ENCODE results near the gene STK24.

Gene STK24

DNA sequence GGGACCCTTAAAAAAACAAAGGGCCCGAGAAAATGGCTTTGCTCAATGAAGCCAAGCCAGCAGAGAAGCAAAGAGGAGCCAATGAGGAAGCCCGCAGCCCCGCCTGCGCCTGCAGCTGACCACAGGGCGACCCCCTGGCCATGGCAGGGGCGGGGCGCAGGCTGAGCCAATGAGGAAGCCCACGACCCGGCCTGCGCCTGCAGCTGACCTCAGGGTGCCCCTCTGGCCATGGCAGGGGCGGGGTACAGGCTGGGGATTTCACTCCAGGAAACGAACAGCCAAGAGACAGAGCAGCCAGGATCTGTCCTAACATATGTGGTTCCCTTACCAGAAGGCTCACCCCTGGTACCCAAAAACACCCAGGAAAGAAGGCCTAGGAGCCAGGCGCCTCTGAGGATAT lies 101.4 kb downstream of the STK24 start:
- DNase-seq: no peak
- no peaks in the 10 kb centered on the region for H3K9me3 ChIP-seq
- H3K4me1 ChIP-seq: peaks cover 25% of the 10 kb centered on the region
- no peak for TF ChIP-seq CTCF (IDR thresholded peaks at IDR 0.05; ENCODE audit: low read depth, low read length)
- H3K27me3 ChIP-seq: no peaks in the 10 kb centered on the region
- peaks cover 31% of the 10 kb centered on the region for H3K36me3 ChIP-seq
- H3K4me3 ChIP-seq (ENCODE audit: low read depth, low read length): no peak overlapping the region

GRCh38 chr13:98474761-98475160 lies 102.1 kb downstream of the STK24 start:
- peaks cover 31% of the 10 kb centered on the region for H3K36me3 ChIP-seq
- no peaks in the 10 kb centered on the region for H3K9me3 ChIP-seq
- no peak for DNase-seq
- H3K4me1 ChIP-seq: peaks cover 20% of the 10 kb centered on the region
- TF ChIP-seq CTCF (IDR thresholded peaks at IDR 0.05; ENCODE audit: low read depth, low read length): no peak
- no peak overlapping the region for H3K4me3 ChIP-seq (ENCODE audit: low read depth, low read length)
- H3K27me3 ChIP-seq: no peaks in the 10 kb centered on the region

GRCh38 chr13:98474292-98474691 lies 102.6 kb downstream of the STK24 start:
- TF ChIP-seq CTCF (IDR thresholded peaks at IDR 0.05; ENCODE audit: low read depth, low read length): no peak
- peaks cover 31% of the 10 kb centered on the region for H3K36me3 ChIP-seq
- no peak overlapping the region for H3K4me3 ChIP-seq (ENCODE audit: low read depth, low read length)
- peaks cover 15% of the 10 kb centered on the region for H3K4me1 ChIP-seq
- DNase-seq: no peak
- H3K27me3 ChIP-seq: no peaks in the 10 kb centered on the region
- no peaks in the 10 kb centered on the region for H3K9me3 ChIP-seq

DNA sequence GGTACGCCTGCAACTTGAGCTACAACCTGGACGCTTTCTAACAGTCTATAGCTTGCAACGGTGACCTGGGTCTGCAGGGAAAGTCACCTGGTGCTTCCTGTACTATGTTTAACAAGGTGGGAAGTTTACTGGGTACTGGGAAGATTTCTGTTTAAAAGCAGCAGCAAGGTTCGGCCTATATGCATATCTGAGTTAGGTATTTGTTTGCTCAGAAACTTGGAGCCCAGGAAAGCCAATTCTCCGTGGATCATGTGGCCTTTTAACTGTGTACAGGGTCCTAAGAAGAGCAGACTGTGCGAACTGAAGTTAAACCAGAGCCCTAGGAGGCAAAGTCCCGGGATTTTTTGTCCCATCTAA lies 103.1 kb downstream of the STK24 start:
- no peak for TF ChIP-seq CTCF (IDR thresholded peaks at IDR 0.05; ENCODE audit: low read depth, low read length)
- no peaks in the 10 kb centered on the region for H3K9me3 ChIP-seq
- H3K36me3 ChIP-seq: peaks cover 31% of the 10 kb centered on the region
- peaks cover 10% of the 10 kb centered on the region for H3K4me1 ChIP-seq
- no peak for DNase-seq
- no peak overlapping the region for H3K4me3 ChIP-seq (ENCODE audit: low read depth, low read length)
- no peaks in the 10 kb centered on the region for H3K27me3 ChIP-seq

GRCh38 chr13:98473135-98473787 lies 103.6 kb downstream of the STK24 start:
- Histone ChIP-seq H3K4me3 (ENCODE audit: low read depth, low read length) (no peak overlapping the region), H3K4me1 (peaks cover 8% of the 10 kb centered on the region), H3K9me3 (no peaks in the 10 kb centered on the region), H3K36me3 (peaks cover 31% of the 10 kb centered on the region), H3K27me3 (no peaks in the 10 kb centered on the region)
- TF ChIP-seq CTCF (IDR thresholded peaks at IDR 0.05; ENCODE audit: low read depth, low read length): no peak
- no peak for DNase-seq

DNA sequence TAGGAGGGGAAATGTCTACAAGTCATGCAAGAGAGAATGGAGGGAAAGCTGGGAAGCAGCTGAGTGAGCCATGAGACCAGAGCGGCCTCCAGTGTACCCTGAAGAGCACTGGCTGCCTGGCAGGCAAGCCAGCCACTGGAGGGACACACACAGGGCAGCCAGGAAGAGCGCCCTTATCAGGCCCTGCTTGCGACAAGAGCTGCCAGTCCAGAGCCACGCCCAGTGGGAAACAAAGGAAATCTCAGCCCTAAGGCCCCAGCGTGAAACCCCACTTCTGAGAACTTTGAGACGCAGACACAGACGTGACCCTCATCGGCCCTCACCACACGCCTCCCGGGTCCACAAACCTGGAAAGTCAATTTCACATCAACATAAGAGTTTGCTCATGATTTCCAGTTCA lies 105.0 kb downstream of the STK24 start:
- Histone ChIP-seq H3K27me3 (no peaks in the 10 kb centered on the region), H3K4me3 (ENCODE audit: low read depth, low read length) (no peak overlapping the region), H3K9me3 (no peaks in the 10 kb centered on the region), H3K36me3 (peaks cover 31% of the 10 kb centered on the region), H3K4me1 (peaks cover 10% of the 10 kb centered on the region; the same call in 1 of the 2 replicates)
- DNase-seq: no peak
- no peak for TF ChIP-seq CTCF (IDR thresholded peaks at IDR 0.05; ENCODE audit: low read depth, low read length)

All from BE2C (cell line).